ENCODE data around the gene LIN28B. TPM values are rescaled to one million over a fixed set of nuclear protein-coding genes. Genes with fewer than 3 reads are reported as not detected.

LIN28B gene
- total and polyA plus RNA-seq, 2 experiments from 2014 or later, result 35.3 to 96.4 TPM

DNA sequence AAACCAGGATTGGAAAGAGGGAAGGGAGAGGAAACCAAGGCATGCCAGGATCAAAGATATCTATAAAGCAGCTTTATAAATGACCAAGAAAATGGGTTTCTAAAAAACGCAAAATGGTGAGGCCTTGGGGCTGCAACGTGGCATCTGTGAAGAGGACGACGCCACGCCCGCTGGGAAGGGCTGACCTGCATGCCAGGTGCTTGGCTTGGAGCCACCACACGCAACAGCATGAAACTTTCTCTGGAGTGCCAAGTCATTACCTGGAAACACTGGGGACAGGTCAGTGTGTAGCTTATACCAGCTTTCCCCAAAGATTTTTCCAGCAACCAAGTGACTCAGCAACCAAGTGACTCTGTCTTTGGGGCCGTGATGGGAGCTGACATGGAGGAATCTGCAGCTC is 140.4 kb downstream of the LIN28B start (continued):
- TF ChIP-seq, protein P1, sequence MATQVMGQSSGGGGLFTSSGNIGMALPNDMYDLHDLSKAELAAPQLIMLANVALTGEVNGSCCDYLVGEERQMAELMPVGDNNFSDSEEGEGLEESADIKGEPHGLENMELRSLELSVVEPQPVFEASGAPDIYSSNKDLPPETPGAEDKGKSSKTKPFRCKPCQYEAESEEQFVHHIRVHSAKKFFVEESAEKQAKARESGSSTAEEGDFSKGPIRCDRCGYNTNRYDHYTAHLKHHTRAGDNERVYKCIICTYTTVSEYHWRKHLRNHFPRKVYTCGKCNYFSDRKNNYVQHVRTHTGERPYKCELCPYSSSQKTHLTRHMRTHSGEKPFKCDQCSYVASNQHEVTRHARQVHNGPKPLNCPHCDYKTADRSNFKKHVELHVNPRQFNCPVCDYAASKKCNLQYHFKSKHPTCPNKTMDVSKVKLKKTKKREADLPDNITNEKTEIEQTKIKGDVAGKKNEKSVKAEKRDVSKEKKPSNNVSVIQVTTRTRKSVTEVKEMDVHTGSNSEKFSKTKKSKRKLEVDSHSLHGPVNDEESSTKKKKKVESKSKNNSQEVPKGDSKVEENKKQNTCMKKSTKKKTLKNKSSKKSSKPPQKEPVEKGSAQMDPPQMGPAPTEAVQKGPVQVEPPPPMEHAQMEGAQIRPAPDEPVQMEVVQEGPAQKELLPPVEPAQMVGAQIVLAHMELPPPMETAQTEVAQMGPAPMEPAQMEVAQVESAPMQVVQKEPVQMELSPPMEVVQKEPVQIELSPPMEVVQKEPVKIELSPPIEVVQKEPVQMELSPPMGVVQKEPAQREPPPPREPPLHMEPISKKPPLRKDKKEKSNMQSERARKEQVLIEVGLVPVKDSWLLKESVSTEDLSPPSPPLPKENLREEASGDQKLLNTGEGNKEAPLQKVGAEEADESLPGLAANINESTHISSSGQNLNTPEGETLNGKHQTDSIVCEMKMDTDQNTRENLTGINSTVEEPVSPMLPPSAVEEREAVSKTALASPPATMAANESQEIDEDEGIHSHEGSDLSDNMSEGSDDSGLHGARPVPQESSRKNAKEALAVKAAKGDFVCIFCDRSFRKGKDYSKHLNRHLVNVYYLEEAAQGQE (IDR thresholded peaks at IDR 0.05; ENCODE audit: unreplicated experiment), result no peak
- no peak for TF ChIP-seq EZH2 (IDR thresholded peaks at IDR 0.05; ENCODE audit: low read depth, unreplicated experiment)
- no peak for TF ChIP-seq STAT1 (IDR thresholded peaks at IDR 0.05; ENCODE audit: unreplicated experiment)
- no peak for TF ChIP-seq NANOG (IDR thresholded peaks at IDR 0.05; ENCODE audit: borderline replicate concordance)
- no peak for TF ChIP-seq EZH2phosphoT487 (IDR thresholded peaks at IDR 0.05; ENCODE audit: unreplicated experiment)
- TF ChIP-seq, protein P2, sequence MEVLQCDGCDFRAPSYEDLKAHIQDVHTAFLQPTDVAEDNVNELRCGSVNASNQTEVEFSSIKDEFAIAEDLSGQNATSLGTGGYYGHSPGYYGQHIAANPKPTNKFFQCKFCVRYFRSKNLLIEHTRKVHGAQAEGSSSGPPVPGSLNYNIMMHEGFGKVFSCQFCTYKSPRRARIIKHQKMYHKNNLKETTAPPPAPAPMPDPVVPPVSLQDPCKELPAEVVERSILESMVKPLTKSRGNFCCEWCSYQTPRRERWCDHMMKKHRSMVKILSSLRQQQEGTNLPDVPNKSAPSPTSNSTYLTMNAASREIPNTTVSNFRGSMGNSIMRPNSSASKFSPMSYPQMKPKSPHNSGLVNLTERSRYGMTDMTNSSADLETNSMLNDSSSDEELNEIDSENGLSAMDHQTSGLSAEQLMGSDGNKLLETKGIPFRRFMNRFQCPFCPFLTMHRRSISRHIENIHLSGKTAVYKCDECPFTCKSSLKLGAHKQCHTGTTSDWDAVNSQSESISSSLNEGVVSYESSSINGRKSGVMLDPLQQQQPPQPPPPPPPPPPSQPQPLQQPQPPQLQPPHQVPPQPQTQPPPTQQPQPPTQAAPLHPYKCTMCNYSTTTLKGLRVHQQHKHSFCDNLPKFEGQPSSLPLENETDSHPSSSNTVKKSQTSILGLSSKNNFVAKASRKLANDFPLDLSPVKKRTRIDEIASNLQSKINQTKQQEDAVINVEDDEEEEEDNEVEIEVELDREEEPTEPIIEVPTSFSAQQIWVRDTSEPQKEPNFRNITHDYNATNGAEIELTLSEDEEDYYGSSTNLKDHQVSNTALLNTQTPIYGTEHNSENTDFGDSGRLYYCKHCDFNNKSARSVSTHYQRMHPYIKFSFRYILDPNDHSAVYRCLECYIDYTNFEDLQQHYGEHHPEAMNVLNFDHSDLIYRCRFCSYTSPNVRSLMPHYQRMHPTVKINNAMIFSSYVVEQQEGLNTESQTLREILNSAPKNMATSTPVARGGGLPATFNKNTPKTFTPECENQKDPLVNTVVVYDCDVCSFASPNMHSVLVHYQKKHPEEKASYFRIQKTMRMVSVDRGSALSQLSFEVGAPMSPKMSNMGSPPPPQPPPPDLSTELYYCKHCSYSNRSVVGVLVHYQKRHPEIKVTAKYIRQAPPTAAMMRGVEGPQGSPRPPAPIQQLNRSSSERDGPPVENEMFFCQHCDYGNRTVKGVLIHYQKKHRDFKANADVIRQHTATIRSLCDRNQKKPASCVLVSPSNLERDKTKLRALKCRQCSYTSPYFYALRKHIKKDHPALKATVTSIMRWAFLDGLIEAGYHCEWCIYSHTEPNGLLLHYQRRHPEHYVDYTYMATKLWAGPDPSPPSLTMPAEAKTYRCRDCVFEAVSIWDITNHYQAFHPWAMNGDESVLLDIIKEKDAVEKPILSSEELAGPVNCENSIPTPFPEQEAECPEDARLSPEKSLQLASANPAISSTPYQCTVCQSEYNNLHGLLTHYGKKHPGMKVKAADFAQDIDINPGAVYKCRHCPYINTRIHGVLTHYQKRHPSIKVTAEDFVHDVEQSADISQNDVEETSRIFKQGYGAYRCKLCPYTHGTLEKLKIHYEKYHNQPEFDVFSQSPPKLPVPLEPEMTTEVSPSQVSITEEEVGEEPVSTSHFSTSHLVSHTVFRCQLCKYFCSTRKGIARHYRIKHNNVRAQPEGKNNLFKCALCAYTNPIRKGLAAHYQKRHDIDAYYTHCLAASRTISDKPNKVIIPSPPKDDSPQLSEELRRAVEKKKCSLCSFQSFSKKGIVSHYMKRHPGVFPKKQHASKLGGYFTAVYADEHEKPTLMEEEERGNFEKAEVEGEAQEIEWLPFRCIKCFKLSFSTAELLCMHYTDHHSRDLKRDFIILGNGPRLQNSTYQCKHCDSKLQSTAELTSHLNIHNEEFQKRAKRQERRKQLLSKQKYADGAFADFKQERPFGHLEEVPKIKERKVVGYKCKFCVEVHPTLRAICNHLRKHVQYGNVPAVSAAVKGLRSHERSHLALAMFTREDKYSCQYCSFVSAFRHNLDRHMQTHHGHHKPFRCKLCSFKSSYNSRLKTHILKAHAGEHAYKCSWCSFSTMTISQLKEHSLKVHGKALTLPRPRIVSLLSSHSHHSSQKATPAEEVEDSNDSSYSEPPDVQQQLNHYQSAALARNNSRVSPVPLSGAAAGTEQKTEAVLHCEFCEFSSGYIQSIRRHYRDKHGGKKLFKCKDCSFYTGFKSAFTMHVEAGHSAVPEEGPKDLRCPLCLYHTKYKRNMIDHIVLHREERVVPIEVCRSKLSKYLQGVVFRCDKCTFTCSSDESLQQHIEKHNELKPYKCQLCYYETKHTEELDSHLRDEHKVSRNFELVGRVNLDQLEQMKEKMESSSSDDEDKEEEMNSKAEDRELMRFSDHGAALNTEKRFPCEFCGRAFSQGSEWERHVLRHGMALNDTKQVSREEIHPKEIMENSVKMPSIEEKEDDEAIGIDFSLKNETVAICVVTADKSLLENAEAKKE (CRISPR knock-in tag; IDR thresholded peaks at IDR 0.05), result no peak

DNA sequence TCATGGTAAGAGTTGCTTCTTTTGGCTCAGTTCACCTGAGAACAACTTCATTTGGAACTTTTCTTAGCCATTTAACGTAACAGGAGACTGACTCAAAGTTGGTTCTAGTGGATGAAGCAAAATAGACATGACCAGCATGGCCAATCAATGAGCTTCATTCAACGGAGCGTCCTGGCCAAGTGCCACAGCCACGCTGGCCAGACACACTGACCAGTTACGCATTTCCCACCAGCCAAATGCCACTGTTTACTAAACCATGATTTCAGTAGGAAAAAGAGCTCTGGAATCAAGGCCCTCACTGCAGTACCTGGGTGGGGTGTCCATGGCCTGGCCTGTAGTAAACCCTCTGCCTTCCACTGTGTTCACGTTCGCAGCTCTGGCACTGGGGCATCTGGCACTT is 142.5 kb downstream of the LIN28B start:
- no peaks in the 10 kb centered on the region for H3F3A ChIP-seq (replicated peaks; ENCODE audit: low read depth)
- DNase-seq (ENCODE audit: low spot score), result no peak
- H3K27ac Mint-ChIP-seq, result no peak overlapping the region
- no peaks in the 10 kb centered on the region for H3K27me3 ChIP-seq (ENCODE audit: insufficient read depth)
- no peak overlapping the region for H2AFZ ChIP-seq
- no peak overlapping the region for H3K27ac ChIP-seq (ENCODE audit: low read depth)
- TF ChIP-seq CREB1 (CRISPR knock-in tag; IDR thresholded peaks at IDR 0.05; ENCODE audit: low read depth) (no peak), EZH2 (IDR thresholded peaks at IDR 0.05; ENCODE audit: low read depth, unreplicated experiment) (no peak), EZH2phosphoT487 (IDR thresholded peaks at IDR 0.05; ENCODE audit: unreplicated experiment) (no peak), POLR2AphosphoS5 (IDR thresholded peaks at IDR 0.05; ENCODE audit: low read depth) (no peak), ZNF114 (CRISPR knock-in tag; IDR thresholded peaks at IDR 0.05) (no peak), STAT1 (IDR thresholded peaks at IDR 0.05; ENCODE audit: unreplicated experiment) (no peak)
- TF ChIP-seq, protein P3, sequence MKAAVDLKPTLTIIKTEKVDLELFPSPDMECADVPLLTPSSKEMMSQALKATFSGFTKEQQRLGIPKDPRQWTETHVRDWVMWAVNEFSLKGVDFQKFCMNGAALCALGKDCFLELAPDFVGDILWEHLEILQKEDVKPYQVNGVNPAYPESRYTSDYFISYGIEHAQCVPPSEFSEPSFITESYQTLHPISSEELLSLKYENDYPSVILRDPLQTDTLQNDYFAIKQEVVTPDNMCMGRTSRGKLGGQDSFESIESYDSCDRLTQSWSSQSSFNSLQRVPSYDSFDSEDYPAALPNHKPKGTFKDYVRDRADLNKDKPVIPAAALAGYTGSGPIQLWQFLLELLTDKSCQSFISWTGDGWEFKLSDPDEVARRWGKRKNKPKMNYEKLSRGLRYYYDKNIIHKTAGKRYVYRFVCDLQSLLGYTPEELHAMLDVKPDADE (IDR thresholded peaks at IDR 0.05), result no peak
- H3K4me1 ChIP-seq (ENCODE audit: insufficient read depth), result no peaks in the 10 kb centered on the region
- H3K4me3 Mint-ChIP-seq, result no peak overlapping the region
- H4K20me1 ChIP-seq (replicated peaks; ENCODE audit: insufficient read depth), result no peaks in the 10 kb centered on the region
- H3K4me1 Mint-ChIP-seq, result no peaks in the 10 kb centered on the region
- H3K9me3 Mint-ChIP-seq, result no peaks in the 10 kb centered on the region
- no peak overlapping the region for H3K4me3 ChIP-seq
- no peak overlapping the region for H3K4me2 ChIP-seq
- no peaks in the 10 kb centered on the region; the same call in 1 of the 2 replicates for H3K9me2 ChIP-seq (ENCODE audit: insufficient read depth)
- no peak for ATAC-seq
- no peaks in the 10 kb centered on the region for H3K36me3 Mint-ChIP-seq (ENCODE audit: low read depth)
- peaks cover 3% of the 10 kb centered on the region for H3K27me3 Mint-ChIP-seq (ENCODE audit: insufficient read depth, low read depth, poor library complexity)
- H3K79me2 ChIP-seq (replicated peaks; ENCODE audit: insufficient read depth), result no peaks in the 10 kb centered on the region
- no peaks in the 10 kb centered on the region for H3K36me3 ChIP-seq (ENCODE audit: insufficient read depth)
